ENCODE data around the gene PAM.
"Not testable (repeated sequence)": the region's sequence is repeated elsewhere in the genome, so short reads cannot be mapped to it uniquely, and the experiment has no call there.

GRCh38 chr5:103046706-103047105 lies 291.6 kb downstream of the PAM start:
- TF ChIP-seq SPI1 (IDR thresholded peaks at IDR 0.05; ENCODE audit: borderline replicate concordance, low read depth); CTCF (IDR thresholded peaks at IDR 0.05; ENCODE audit: insufficient read depth, low read length); POLR2AphosphoS5 (IDR thresholded peaks at IDR 0.05; ENCODE audit: low read depth): not testable (repeated sequence)
